HepG2 (cell line): ENCODE data around the gene PRSS50. TPM values are rescaled to one million over a fixed set of nuclear protein-coding genes. Genes with fewer than 3 reads are reported as not detected.

Experiments used
- ATAC-seq: fragments of 200-7000 bp; cut with Tn5 transposase; 3 replicates; pipeline ENCODE4 v1.9.1; 2020; ENCODE audit warnings: mild to moderate bottlenecking, moderate library complexity
- BruUV-seq: library from RNA; stranded (reverse); fragments of 400-500 nt; replicated peaks from 2 replicates; lab custom pipeline; 2021; lab: Mats Ljungman, UMichigan
- CTCF ChIA-PET: fragments of 300-600 bp; formaldehyde crosslinking; extraction: SDS; loops from one replicate; lab custom pipeline; 2021; ENCODE audit warnings: low total read pairs, inconsistent platforms, low intra/inter-chr PET ratio; lab: Yijun Ruan, JAX
- POLR2A ChIA-PET: fragments of 350-600 bp; sonication (Branson Sonifier 250); formaldehyde crosslinking; loops from one replicate; lab custom pipeline; 2020; ENCODE audit warnings: antibody characterized with exemption, inconsistent platforms; lab: Yijun Ruan, JAX
- DNase-seq: peaks from one replicate; pipeline ENCODE4 v3.0.0-alpha.2; 2015; ENCODE audit warnings: low spot score
- FAIRE-seq: peaks from 3 replicates; lab custom pipeline; 2011; peaks lifted over from hg19 to GRCh38; lab: Jason Lieb, UNC
- H2AFZ ChIP-seq: one replicate; pipeline ENCODE4 v1.6.1; 2011; ENCODE audit warnings: low read length, inconsistent platforms
- H3K27ac ChIP-seq: fragments of 300-600 bp; 3 replicates; pipeline ENCODE4 v1.8.0; 2011; ENCODE audit warnings: mixed run types, mild to moderate bottlenecking, mixed read lengths, low read length, inconsistent platforms; ENCODE audit not compliant: insufficient read depth; ENCODE audit errors: extremely low read length
- H3K27me3 ChIP-seq, 2 experiments: fragments of 200-600 bp in 1 of 2; 2 replicates in 1 of 2; 3 replicates in 1 of 2; pipeline versions ENCODE4 v1.6.0 to v1.8.0; 2011; ENCODE audit warnings: low read length in 2 of 2, mild to moderate bottlenecking in 2 of 2, moderate library complexity in 2 of 2, inconsistent platforms in 1 of 2; ENCODE audit not compliant: insufficient read depth in 2 of 2, control insufficient read depth in 1 of 2
- H3K36me3 ChIP-seq, 2 experiments: fragments of 200-600 bp in 1 of 2; replicated peaks in 1 of 2; 2 replicates in 1 of 2; 3 replicates in 1 of 2; pipeline versions ENCODE4 v1.5.1 to v1.8.0; 2011; ENCODE audit warnings: low read length in 2 of 2, inconsistent platforms in 1 of 2; ENCODE audit not compliant: insufficient read depth in 2 of 2, control insufficient read depth in 1 of 2
- H3K4me1 ChIP-seq: 2 replicates; pipeline ENCODE4 v1.5.1; 2012; ENCODE audit warnings: low read length, inconsistent platforms; ENCODE audit not compliant: insufficient read depth
- H3K4me2 ChIP-seq: 2 replicates; pipeline ENCODE4 v1.6.0; 2011; ENCODE audit warnings: low read depth, low read length, inconsistent platforms
- H3K4me3 ChIP-seq, 3 experiments: fragments of 200-600 bp in 1 of 3; sonication (generic), shearing (Covaris generic) in 1 of 3; replicated peaks in 1 of 3; 2 replicates each; pipeline ENCODE4 v1.5.1; 2011 to 2016; ENCODE audit warnings: low read length in 3 of 3, inconsistent platforms in 2 of 3, low read depth in 2 of 3, mild to moderate bottlenecking in 2 of 3, control low read depth in 1 of 3, mixed read lengths in 1 of 3; ENCODE audit not compliant: insufficient read depth in 1 of 3
- H3K79me2 ChIP-seq: one replicate; pipeline ENCODE4 v1.6.1; 2011; ENCODE audit warnings: low read length, inconsistent platforms; ENCODE audit not compliant: insufficient read depth
- H3K9ac ChIP-seq: 2 replicates; pipeline ENCODE4 v1.6.0; 2011; ENCODE audit warnings: mild to moderate bottlenecking, low read depth, low read length, inconsistent platforms; ENCODE audit not compliant: insufficient read depth
- H3K9me3 ChIP-seq: 2 replicates; pipeline ENCODE4 v1.5.1; 2012; ENCODE audit warnings: mild to moderate bottlenecking, low read length
- H4K20me1 ChIP-seq: 2 replicates; pipeline ENCODE4 v1.6.0; 2011; ENCODE audit warnings: inconsistent platforms, mild to moderate bottlenecking, low read length, moderate library complexity; ENCODE audit not compliant: insufficient read depth
- BCL6 ChIP-seq: IDR thresholded peaks from 2 replicates; pipeline ENCODE4 v1.6.1; 2016; ENCODE audit warnings: missing genetic modification reagents, missing compliant biosample characterization
- CTCF ChIP-seq: sonication (generic); formaldehyde crosslinking; IDR thresholded peaks from 2 replicates; pipeline ENCODE4 v1.5.0; 2020; ENCODE audit warnings: mild to moderate bottlenecking, missing genetic modification reagents, moderate library complexity
- KLF15 ChIP-seq: sonication (generic); formaldehyde crosslinking; IDR thresholded peaks from 2 replicates; pipeline ENCODE4 v1.8.1; 2023; ENCODE audit warnings: borderline replicate concordance, mild to moderate bottlenecking, inconsistent platforms, missing genetic modification reagents, mixed read lengths
- NCOR1 ChIP-seq: fragments of 200-600 bp; sonication (generic); IDR thresholded peaks from 2 replicates; pipeline ENCODE4 v1.7.0; 2017; ENCODE audit warnings: antibody characterized with exemption, low read length, borderline replicate concordance
- PCBP2 ChIP-seq: fragments of 200-400 bp; formaldehyde crosslinking; optimal IDR thresholded peaks from 2 replicates; pipeline ENCODE3; 2018; ENCODE audit warnings: low read length, low read depth; ENCODE audit not compliant: poor library complexity, severe bottlenecking
- SMYD3 ChIP-seq: sonication (generic); formaldehyde crosslinking; IDR thresholded peaks from 2 replicates; pipeline ENCODE4 v1.8.1; 2023; ENCODE audit warnings: mild to moderate bottlenecking, missing genetic modification reagents
- STAG1 ChIP-seq: sonication (generic); formaldehyde crosslinking; IDR thresholded peaks from 2 replicates; pipeline ENCODE4 v1.4.0; 2020; ENCODE audit warnings: missing genetic modification reagents
- ZNF33A ChIP-seq: sonication (generic); formaldehyde crosslinking; IDR thresholded peaks from 2 replicates; pipeline ENCODE4 v1.5.1; 2020; ENCODE audit warnings: missing genetic modification reagents, mild to moderate bottlenecking, moderate library complexity, borderline replicate concordance
- ZNF768 ChIP-seq: sonication (generic); formaldehyde crosslinking; IDR thresholded peaks from 2 replicates; pipeline ENCODE4 v1.4.0; 2020; ENCODE audit warnings: missing genetic modification reagents
- WGBS: methylation state at CpG from one replicate; pipeline ENCODE4 v1.1.6; 2017; ENCODE audit warnings: low lambda C conversion rate; 5-methylcytosine and 5-hydroxymethylcytosine counted together
- in situ Hi-C: cut with HindIII; loops from 2 replicates; pipeline ENCODE4 v1.10.0; 2017; ENCODE audit warnings: low pct_unique_long_range_greater_than_20kb; ENCODE audit not compliant: extremely low pct_ligation_motif_present
- intact Hi-C: fragments of 100-400 bp; cut with micrococcal nuclease; formaldehyde crosslinking; loops from one replicate; pipeline ENCODE4 v1.10.0; 2022; ENCODE audit not compliant: unreplicated experiment
- polyA plus RNA-seq, 8 experiments: library from polyadenylated mRNA; depleted of rRNA in 3 of 8; stranded (reverse) in 7 of 8; unstranded in 1 of 8; fragments of >200 nt; fragmentation: Illumina TruSeq in 4 of 8; extraction: Trizol in 4 of 8; gene quantifications; 2 replicates each; pipeline versions ENCODE4 v1.2.1 to v1.2.3, GENCODE V29; 2011 to 2016; ENCODE audit warnings: low read depth in 4 of 8, missing spikeins in 1 of 8, mixed read lengths in 1 of 8; ENCODE audit not compliant: insufficient read depth in 1 of 8
- total RNA-seq, 5 experiments: library from RNA; depleted of rRNA; stranded (reverse); fragments of >200 nt; fragmentation: Illumina TruSeq; extraction: Trizol; gene quantifications; 2 replicates each; pipeline ENCODE4 v1.2.3, GENCODE V29; 2016; ENCODE audit warnings: low read depth in 1 of 5
- TF ChIP-seq, protein P1 (sequence below): sonication (generic); formaldehyde crosslinking; IDR thresholded peaks from 2 replicates; pipeline ENCODE4 v1.5.0; 2020; ENCODE audit warnings: missing genetic modification reagents, mild to moderate bottlenecking, borderline replicate concordance

Gene PRSS50
- total and polyA plus RNA-seq, 2 of the 13 experiments (the other 11 are each of a cell fraction or from before 2014, with no cell fraction given), result not detected

GRCh38 chr3:46695177-46695961 lies 22.3 kb downstream of the PRSS50 start:
- DNase-seq (no peak), ATAC-seq (peak; percentile 75), FAIRE-seq (no peak)
- ChIA-PET CTCF (interaction anchor here (1.4 kb wide), 1 partner anchor 207 kb away, joined by 5 read pairs; no protein-coding TSS in a partner anchor), POLR2A (no interaction called here)
- in situ Hi-C loops, result no loop called here
- Histone ChIP-seq H3K36me3 (no peaks in the 10 kb centered on the region), H3K27ac (no peak overlapping the region), H3K79me2 (no peaks in the 10 kb centered on the region), H4K20me1 (no peaks in the 10 kb centered on the region), H3K4me1 (no peaks in the 10 kb centered on the region), H3K4me3 (no peak overlapping the region), H3K4me2 (no peak overlapping the region), H3K9ac (no peak overlapping the region), H3K27me3 (peaks cover 0 to 10% of the 10 kb centered on the region in 2 experiments; a peak in 2 of 5 replicates), H3K9me3 (no peaks in the 10 kb centered on the region), H2AFZ (no peak overlapping the region)
- intact Hi-C loops, result no loop called here
- TF ChIP-seq SMYD3 (CRISPR knock-in tag), result no peak
- peak; percentile 71 for TF ChIP-seq ZNF768
- TF ChIP-seq, protein P1, sequence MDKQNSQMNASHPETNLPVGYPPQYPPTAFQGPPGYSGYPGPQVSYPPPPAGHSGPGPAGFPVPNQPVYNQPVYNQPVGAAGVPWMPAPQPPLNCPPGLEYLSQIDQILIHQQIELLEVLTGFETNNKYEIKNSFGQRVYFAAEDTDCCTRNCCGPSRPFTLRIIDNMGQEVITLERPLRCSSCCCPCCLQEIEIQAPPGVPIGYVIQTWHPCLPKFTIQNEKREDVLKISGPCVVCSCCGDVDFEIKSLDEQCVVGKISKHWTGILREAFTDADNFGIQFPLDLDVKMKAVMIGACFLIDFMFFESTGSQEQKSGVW (CRISPR knock-in tag), result no peak
- TF ChIP-seq ZNF33A (CRISPR knock-in tag), result no peak
- 0 out of 2 replicates have a peak, but pooled peaks have one; percentile 19 for TF ChIP-seq CTCF
- TF ChIP-seq BCL6 (CRISPR knock-in tag), result no peak
- no peak for TF ChIP-seq KLF15 (CRISPR knock-in tag)
- peak; percentile 16; the same call in 1 of the 2 replicates for TF ChIP-seq STAG1 (CRISPR knock-in tag)
- no peak for TF ChIP-seq NCOR1
- TF ChIP-seq PCBP2, result no peak
- BruUV-seq, result no TSS peak
- WGBS, result 8% methylated on average over 5 of the region's 11 CpGs
